CD4-positive, alpha-beta T cell (primary cell): ENCODE measurements around the gene GUCA2A. TPM values are rescaled to one million over a fixed set of nuclear protein-coding genes. Genes with fewer than 3 reads are reported as not detected.
A peak's percentile ranks its signal among the peaks of the same experiment; 100 is the strongest.

Experiments used
- ATAC-seq: fragments of 200-7000 bp; cut with Tn5 transposase; one replicate; pipeline ENCODE4 v1.10.0; 2022; ENCODE audit warnings: mild to moderate bottlenecking; ENCODE audit not compliant: poor library complexity
- CTCF ChIA-PET: fragments of 350-600 bp; sonication (Branson Sonifier 250); formaldehyde crosslinking; loops from one replicate; lab custom pipeline; 2021; ENCODE audit warnings: antibody characterized with exemption, inconsistent platforms; lab: Charles Lee
- POLR2A ChIA-PET: fragments of 350-600 bp; sonication (Branson Sonifier 250); formaldehyde crosslinking; loops from one replicate; lab custom pipeline; 2021; ENCODE audit warnings: antibody characterized with exemption, inconsistent platforms; lab: Charles Lee
- DNase-seq, 14 experiments: peaks; one replicate each; pipeline ENCODE4 v3.0.0-alpha.2; 2013 to 2020; ENCODE audit warnings: mixed read lengths in 2 of 14
- H3K27ac ChIP-seq, 2 donors: one replicate each; pipeline versions ENCODE4 v1.5.1 to v1.7.0; 2013; ENCODE audit warnings: low read length in 2 of 2, low read depth in 1 of 2, mild to moderate bottlenecking in 1 of 2
- H3K27me3 ChIP-seq, 2 experiments: 1 replicate in 1 of 2; 2 replicates in 1 of 2; pipeline versions ENCODE4 v1.6.1 to v1.7.0; 2013; ENCODE audit warnings: low read length in 2 of 2, control low read depth in 1 of 2, mild to moderate bottlenecking in 1 of 2, moderate library complexity in 1 of 2; ENCODE audit not compliant: insufficient read depth in 2 of 2, control insufficient read depth in 1 of 2
- H3K36me3 ChIP-seq: one replicate; pipeline ENCODE4 v1.6.1; 2013; ENCODE audit warnings: low read length, control low read depth; ENCODE audit not compliant: insufficient read depth
- H3K4me1 ChIP-seq: one replicate; pipeline ENCODE4 v1.6.1; 2013; ENCODE audit warnings: low read length, control low read depth; ENCODE audit not compliant: insufficient read depth
- H3K4me3 ChIP-seq: one replicate; pipeline ENCODE4 v1.5.1; 2013; ENCODE audit warnings: mild to moderate bottlenecking, low read length, moderate library complexity
- H3K9me3 ChIP-seq, 2 experiments: 1 replicate in 1 of 2; 2 replicates in 1 of 2; pipeline versions ENCODE4 v1.6.1 to v1.7.0; 2013; ENCODE audit warnings: low read length in 2 of 2, mild to moderate bottlenecking in 2 of 2, control low read depth in 1 of 2, moderate library complexity in 1 of 2; ENCODE audit not compliant: control insufficient read depth in 1 of 2, insufficient read depth in 1 of 2
- H3K27ac Mint-ChIP-seq: one replicate; pipeline ENCODE4 v1.8.0; 2020; ENCODE audit warnings: mixed read lengths
- H3K27me3 Mint-ChIP-seq: one replicate; pipeline ENCODE4 v1.8.0; 2021; ENCODE audit warnings: mixed read lengths
- H3K36me3 Mint-ChIP-seq: one replicate; pipeline ENCODE4 v1.8.0; 2021; ENCODE audit warnings: low read depth, mixed read lengths
- H3K4me1 Mint-ChIP-seq: one replicate; pipeline ENCODE4 v1.8.0; 2021; ENCODE audit warnings: low read depth, mixed read lengths
- H3K4me3 Mint-ChIP-seq: one replicate; pipeline ENCODE4 v1.8.0; 2020; ENCODE audit warnings: mild to moderate bottlenecking, mixed read lengths
- H3K9me3 Mint-ChIP-seq: one replicate; pipeline ENCODE4 v1.8.0; 2020; ENCODE audit warnings: mixed read lengths
- intact Hi-C, 2 experiments: fragments of 100-400 bp; cut with DNase I in 1 of 2; cut with micrococcal nuclease in 1 of 2; formaldehyde crosslinking; loops; one replicate each; pipeline versions ENCODE4 v1.15.1 to v1.9.0; 2023 to 2025; cut with DNase I, micrococcal nuclease
- total RNA-seq, 174 experiments: library from RNA in 2 of 174; stranded (reverse) in 2 of 174; gene quantifications; one replicate each; pipeline ENCODE4 v1.2.3 and lab custom pipeline; 2021 to 2026
- TF ChIP-seq, protein P1 (sequence below): fragments of 200-600 bp; IDR thresholded peaks from one replicate; pipeline ENCODE4 v1.8.0; 2022; ENCODE audit warnings: antibody characterized with exemption, mild to moderate bottlenecking

GUCA2A gene
- total RNA-seq, 2 experiments from 2014 or later: not detected

DNA sequence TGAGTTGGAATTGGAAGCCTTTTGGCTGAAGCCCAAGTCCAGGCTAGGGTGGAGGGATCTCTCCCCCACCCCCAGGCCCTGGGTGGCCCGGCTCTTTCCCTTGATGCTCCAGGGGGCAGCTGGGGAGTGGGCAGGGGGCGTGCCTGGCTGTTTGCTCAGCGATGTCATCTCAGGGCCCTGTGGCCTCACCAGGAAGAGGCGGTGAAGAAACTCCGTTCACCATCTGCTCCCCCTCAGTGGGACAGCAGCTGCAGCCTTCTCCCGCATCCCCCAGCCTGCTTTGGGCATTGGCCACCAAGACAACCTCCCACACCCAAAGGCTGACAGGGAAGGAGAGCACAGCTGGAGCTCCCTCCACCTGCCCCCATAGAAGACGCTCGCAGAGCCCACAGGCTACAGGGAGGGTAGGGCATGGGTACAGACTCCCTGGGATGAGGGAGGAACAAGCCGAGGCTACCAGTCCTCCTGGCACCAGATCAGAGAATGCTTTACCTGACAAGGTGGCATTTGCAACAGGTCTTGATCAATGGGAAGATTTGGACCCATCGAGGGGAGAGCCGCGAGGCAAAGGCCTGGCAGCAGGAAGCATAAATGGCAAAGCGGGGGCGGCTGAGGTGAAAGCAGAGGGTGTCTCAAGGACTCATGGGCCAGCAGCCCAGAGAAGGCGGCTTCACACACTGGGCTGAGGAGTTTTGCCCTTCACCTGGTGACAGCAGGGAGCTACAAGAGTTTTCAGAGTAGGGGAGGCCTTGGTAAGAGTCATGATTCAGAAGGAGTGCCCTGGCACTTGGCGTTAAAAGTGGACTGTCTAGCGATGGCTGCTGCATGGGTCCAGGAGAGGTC, 6.5 kb upstream of the GUCA2A start:
- H3K9me3 ChIP-seq: no peaks in the 10 kb centered on the region
- Mint-ChIP-seq H3K4me3 (no peak overlapping the region), H3K27me3 (peaks cover 4% of the 10 kb centered on the region), H3K36me3 (no peaks in the 10 kb centered on the region), H3K27ac (no peak overlapping the region), H3K4me1 (no peaks in the 10 kb centered on the region), H3K9me3 (no peaks in the 10 kb centered on the region)
- H3K36me3 ChIP-seq: no peaks in the 10 kb centered on the region
- intact Hi-C loops: loop anchor here (5.0 to 10.0 kb wide), 3 partner anchors 164 to 654 kb away; partner anchors contain the start of gene FOXJ3 (in 1 of the 2)
- ATAC-seq (no peak), DNase-seq (no peak)
- ChIA-PET POLR2A (no interaction called here), CTCF (no interaction called here)
- H3K27ac ChIP-seq: no peak overlapping the region
- TF ChIP-seq, protein P1, sequence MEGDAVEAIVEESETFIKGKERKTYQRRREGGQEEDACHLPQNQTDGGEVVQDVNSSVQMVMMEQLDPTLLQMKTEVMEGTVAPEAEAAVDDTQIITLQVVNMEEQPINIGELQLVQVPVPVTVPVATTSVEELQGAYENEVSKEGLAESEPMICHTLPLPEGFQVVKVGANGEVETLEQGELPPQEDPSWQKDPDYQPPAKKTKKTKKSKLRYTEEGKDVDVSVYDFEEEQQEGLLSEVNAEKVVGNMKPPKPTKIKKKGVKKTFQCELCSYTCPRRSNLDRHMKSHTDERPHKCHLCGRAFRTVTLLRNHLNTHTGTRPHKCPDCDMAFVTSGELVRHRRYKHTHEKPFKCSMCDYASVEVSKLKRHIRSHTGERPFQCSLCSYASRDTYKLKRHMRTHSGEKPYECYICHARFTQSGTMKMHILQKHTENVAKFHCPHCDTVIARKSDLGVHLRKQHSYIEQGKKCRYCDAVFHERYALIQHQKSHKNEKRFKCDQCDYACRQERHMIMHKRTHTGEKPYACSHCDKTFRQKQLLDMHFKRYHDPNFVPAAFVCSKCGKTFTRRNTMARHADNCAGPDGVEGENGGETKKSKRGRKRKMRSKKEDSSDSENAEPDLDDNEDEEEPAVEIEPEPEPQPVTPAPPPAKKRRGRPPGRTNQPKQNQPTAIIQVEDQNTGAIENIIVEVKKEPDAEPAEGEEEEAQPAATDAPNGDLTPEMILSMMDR: no peak
- H3K4me3 ChIP-seq: no peak overlapping the region
- H3K27me3 ChIP-seq: no peaks in the 10 kb centered on the region
- H3K4me1 ChIP-seq: peaks cover 5% of the 10 kb centered on the region

DNA sequence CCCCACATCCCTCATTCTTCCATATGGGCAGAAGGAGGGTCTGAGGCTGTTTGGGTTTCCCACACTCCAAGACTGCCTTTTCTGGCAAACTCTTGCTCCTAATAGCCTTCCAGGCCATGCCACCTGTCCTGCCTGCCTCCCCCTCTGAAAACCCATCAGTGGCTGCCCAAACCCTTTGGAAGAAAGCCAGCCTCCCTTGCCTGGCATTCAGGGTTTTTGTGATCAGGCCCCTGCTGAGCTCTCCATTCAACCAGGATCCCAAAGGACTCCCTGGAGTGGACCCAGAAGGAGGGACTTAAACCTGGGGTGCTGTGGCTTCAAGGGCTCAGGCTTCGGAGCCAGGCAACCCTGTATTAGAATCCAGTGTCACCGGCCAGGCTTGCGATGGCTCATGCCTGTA, 4.2 kb upstream of the GUCA2A start:
- CTCF ChIA-PET: no interaction called here
- H3K4me1 Mint-ChIP-seq: no peaks in the 10 kb centered on the region
- no peak for ATAC-seq

DNA sequence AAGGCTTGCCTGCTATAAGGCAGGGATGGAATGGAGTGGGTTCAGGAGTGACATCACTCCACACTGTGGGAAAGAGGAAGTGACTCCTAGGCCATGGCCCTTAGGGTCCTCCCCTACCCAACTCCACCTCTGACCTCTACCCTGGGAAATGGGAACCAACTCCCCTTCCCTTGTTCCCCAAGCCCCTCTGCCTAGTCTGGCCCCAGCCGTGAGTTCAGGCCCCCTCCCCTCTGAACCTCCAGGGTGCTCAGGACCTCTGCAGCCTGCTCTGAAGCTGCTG, 3.8 kb upstream of the GUCA2A start:
- TF ChIP-seq, protein P1: no peak
- peaks cover 5% of the 10 kb centered on the region for H3K4me1 ChIP-seq
- no peak for ATAC-seq
- H3K4me3 ChIP-seq: no peak overlapping the region
- ChIA-PET CTCF (no interaction called here), POLR2A (no interaction called here)
- no peak overlapping the region for H3K27ac Mint-ChIP-seq
- DNase-seq: peak in 1 of 14 experiments; percentile 26
- H3K9me3 Mint-ChIP-seq: no peaks in the 10 kb centered on the region
- no peak overlapping the region for H3K27ac ChIP-seq
- intact Hi-C loops: no loop called here
- no peak overlapping the region for H3K4me3 Mint-ChIP-seq
- no peaks in the 10 kb centered on the region for H3K36me3 Mint-ChIP-seq
- no peaks in the 10 kb centered on the region for H3K36me3 ChIP-seq
- peaks cover 4% of the 10 kb centered on the region for H3K27me3 Mint-ChIP-seq
- no peaks in the 10 kb centered on the region for H3K4me1 Mint-ChIP-seq
- no peaks in the 10 kb centered on the region for H3K9me3 ChIP-seq
- no peaks in the 10 kb centered on the region for H3K27me3 ChIP-seq

More for the DNA sequence above, 4.2 kb upstream of the GUCA2A start:
- intact Hi-C loops: no loop called here
- peaks cover 4% of the 10 kb centered on the region for H3K27me3 Mint-ChIP-seq
- H3K36me3 Mint-ChIP-seq: no peaks in the 10 kb centered on the region
- POLR2A ChIA-PET: no interaction called here
- H3K36me3 ChIP-seq: no peaks in the 10 kb centered on the region
- H3K9me3 Mint-ChIP-seq: no peaks in the 10 kb centered on the region
- no peak overlapping the region for H3K4me3 Mint-ChIP-seq
- no peak overlapping the region for H3K27ac ChIP-seq
- H3K27me3 ChIP-seq: no peaks in the 10 kb centered on the region
- H3K9me3 ChIP-seq: no peaks in the 10 kb centered on the region
- DNase-seq: no peak
- H3K4me1 ChIP-seq: peaks cover 5% of the 10 kb centered on the region
- H3K4me3 ChIP-seq: no peak overlapping the region
- no peak overlapping the region for H3K27ac Mint-ChIP-seq
- TF ChIP-seq, protein P1: no peak
